NCI-H128 (cell line): Measurements from ENCODE around the gene QRICH2.
"Not testable (repeated sequence)": the region's sequence is repeated elsewhere in the genome, so short reads cannot be mapped to it uniquely, and the experiment has no call there.

ENCODE experiments used
- DNase-seq: peaks from one replicate; lab custom pipeline; 2025; ENCODE audit not compliant: unreplicated experiment; lab: John Stamatoyannopoulos, UW

QRICH2 gene

DNA sequence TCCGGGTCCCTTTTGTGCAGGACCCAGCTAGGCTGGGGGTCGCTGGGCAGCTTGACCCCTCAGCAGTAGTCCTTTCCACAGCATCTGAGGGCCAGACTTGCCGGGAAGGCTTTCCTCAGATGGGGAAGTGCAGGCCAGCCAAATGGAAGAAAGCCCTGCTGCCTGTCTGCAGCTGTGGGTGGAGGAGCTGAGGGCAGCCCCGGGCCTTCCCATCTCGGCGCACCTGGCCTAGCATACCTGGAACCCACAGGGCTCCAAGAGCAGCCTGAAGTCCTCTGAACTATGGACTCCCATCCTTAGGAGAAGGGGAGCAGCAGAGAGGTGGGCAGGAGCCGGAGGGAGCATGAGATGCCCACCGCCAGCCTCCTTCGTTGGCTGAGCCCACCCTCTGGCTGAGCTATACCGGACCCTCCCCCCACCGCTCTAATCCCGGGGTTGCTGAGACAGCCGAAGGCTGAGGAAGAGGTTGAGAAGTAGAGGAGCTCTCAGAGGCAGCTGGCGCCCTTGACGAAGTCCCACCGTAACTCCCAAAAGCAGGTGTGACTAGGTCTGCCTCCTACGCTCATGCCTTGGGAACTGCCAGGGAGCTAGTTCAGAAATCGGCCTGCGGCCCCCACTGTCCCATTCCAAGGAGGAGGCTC, 29.7 kb downstream of the QRICH2 start:
- DNase-seq = no peak

DNA sequence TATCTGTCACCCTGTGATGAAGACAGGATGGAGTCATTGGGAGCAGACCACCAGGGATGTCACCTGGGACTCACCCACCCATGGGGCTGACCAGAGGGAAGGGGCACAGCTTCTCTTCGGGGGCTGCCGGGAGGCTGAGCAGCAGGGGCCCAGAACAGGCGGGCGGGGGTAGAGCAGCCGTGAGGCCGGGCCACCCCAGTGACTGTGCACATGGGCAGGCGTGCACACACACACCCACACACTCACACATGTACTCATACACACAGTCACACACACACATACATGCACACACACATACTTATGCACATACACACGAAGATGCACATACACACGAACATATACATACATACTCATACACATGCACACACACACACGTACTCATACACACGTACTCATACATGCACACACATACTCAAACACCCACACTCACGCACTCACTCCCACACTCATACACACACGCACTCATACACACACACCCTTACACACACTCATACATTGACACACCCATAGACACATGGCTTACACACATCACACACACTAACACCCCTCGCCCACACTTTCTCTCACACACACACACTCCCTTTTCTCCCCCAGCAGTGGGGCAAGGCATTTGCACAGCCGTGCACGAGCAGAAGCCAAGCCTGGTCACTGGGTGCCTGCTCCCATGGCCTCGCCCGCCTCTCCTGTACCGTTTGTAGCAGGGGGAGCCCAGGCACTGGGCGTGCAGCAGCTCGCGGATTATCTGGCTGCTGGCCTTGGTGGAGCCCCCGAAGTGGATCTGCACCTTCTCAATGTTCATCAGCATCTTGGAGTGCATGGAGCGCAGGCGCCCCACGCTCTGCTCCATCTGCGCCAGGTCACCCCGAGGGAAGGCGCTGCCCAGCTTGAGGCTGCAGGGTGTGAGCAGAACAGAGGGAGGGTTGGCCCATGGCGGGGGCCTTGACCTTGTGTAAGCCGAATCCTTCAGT, 30.5 kb downstream of the QRICH2 start:
- no peak for DNase-seq

DNA sequence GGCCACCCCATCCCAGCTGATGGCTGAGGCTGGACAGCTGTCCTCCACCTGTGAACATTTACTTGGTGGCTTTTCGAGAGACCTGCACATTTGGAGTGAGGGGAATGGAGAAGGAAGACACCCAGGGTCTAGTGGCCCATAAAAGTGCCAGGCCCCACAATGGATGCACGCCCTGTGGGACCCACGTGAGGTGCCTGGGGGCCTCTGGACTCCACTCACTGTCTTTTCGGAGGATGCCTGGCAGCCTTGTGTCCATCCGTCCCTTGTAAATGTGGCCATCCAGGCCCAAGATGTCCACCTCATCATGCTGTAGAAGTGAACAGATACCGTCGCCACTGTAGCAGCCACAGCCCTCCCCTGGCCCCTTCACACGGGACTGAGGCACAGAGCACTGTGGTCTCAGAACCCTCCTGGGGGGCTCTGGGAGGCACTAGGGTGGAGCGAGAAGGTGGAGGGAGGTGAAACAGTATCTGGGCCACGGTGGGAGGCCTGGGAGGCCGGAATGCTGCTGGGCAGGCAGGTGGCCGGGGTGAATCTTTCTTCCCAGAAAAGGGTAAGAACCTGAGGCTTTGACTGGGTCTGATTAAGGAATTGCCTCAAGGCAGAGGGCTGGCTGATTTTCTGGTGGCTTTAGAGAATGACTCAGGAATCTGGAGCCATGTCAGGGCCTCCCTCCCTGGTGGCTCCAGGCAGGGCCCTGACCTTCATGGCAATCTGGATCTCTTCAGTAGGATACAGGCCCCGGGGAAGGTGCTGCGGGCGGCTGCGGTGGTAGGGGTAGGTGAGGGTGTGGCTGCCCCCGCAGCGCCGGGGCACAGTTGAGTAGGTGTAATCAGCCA, 31.4 kb downstream of the QRICH2 start:
- no peak for DNase-seq

DNA sequence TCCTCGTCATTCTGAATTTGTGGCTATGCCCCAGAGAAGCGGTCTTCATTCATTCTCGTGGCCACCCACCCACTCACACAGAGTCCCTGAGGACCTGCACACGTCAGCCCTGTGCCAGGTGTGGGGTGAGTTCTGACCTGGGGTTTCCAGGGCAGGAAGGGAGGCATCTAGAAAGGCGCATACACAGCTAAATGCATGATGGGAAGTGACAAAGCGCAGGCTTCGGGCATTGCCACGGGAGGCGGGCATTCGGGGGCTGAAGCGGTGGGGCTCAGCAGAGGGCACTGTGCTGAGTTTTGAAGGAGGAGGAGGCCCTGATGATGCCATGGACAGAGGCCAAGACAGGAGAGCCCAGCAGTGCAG, 32.0 kb downstream of the QRICH2 start:
- DNase-seq = no peak

DNA sequence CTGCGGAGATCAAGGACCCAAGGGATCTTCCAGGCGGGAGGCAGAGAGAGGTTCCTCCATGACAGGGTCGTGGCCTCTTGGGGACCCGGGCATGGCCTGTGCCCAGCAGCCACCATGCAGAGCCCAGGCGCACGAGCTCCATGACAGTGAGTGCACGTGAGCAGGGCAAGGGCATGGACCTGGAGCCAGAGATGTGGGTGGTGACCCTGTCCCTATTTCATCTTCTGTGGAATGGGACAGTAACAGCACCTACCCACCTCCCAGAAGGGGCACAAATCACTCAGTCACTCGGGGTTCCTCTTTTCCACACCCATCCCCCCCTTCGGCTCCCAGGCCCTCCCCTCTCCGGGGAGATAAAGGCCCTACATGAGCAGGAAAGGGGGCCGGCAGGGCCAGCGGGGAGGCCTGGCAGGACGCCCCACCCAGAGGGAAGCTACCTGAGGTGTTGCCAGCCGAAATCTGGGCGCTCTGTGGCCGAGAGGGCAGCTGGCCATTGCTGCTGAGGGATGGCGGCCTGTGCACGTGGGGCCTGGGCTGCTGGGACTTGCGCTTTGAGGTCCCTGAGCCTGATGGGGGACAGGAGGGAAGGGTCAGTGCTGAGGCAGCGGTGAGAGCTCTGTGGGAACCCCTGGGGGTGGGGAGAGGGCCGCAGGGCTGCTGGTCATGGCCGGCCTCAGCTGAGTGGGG, 32.6 kb downstream of the QRICH2 start:
- DNase-seq = no peak

DNA sequence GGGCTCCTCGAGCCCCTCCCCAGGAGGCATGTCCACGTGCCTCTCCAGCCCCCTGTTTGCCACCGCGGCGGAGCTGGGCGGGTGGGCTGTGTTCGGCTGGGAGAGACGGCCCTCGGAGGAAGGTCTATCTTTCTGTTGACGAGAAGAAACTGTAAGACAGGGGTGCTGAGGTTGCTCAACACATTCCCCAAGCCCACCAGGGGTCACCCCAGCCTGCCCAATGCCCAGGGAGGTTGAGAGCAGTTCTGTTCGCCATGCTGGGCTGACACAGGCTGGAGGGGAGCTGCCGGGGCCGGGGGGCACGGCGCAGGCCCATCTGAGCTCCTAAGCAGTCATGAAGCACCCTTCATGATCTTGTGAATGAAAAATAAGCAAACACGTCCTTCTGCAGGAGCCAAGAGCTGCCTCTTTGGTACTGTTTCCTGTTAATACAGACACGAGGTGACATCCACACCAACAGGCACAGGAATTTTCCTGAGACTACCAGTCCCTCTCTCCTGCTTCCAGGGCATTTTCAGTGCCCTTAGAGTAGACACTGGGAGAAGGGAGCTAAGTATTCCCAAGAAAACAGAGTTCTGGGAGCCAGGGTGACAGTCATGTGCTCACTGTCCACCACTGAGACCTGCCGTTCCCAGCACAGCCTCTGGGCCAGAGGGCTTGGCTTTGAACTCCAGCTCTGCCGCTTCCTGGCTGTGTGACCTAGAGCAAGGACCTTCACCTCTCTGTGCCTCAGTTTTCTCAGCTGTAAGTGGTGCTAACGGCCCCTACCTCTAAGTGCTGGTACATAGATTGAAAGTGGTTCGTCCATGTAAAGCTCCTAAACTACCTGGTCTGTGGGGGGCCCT, 33.7 kb downstream of the QRICH2 start:
- DNase-seq = no peak

DNA sequence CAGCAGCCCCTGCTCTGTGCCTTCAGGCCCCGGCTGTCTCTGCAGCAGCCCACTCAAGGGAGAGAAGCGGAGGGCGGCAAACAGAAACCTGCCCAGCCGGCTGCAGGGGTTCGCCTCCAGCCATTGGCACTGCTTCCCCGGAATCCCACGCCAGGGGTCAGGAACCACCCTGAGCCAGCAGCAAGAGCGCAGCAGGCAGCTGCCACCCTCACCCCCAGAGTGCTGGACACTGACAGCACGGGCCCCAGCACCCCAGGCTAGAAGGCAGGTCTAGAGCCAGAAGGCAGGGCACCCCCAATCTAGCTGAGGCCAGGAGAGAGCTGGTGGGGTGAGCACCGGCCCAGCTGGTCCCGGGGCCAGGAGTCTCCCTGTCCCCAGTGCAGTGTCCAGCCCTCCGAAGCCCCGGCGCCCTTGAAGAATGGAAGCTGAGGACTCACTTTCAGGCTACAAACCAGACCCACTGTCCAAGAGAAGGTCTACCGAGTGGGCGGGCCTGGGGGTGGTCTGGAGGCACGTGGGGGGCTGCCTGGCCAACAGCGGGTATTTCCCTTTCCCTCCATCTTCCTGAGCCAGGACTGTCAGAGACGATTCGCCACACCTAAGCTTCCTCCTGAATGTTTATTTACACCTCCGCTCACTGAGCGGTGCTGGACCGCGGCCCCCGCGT, 34.5 kb downstream of the QRICH2 start:
- no peak for DNase-seq

DNA sequence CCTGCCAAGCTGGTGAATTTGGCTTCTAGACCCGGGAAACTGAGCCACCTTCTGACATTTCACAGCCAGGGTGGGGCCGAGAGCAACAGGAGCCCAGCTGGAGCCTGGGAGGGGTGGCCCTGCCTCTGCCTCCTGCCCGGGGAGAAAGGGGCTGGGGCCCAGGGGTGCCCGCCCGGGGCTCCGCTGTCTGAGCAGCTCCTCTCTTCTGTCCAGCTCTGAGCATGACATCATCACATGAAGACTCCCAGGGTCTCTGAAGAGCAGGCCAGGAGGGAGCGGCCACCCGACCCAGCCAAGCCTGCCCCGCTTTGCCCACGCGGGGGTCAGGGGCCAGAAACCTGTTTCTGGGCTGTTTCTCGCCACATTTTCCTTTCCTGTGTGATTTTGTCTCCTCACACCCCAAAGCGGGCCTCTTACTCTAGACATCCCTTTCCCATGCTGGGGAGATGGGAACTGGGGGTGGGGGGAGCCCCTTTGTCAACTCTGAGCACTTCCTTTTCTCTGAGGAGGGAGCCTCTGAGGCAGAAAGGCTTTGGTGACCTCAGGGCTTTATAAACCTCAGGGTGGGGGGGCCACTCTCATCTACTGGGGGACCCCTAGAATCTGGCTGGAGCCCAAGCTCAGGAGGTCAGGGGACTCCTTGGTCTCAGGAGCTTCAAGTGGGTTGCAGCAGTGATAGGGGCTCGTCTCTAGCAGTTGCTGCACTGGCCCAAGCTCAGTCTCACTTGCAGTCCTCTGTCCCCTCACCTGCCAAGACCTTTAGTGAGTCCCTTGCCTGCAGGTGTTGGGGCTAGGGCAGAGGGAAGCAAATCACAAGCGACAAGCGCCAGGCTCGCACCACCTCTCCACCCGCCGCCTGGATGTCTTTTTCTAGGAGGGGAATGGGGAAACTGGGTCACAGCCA, 35.3 kb downstream of the QRICH2 start:
- no peak for DNase-seq

DNA sequence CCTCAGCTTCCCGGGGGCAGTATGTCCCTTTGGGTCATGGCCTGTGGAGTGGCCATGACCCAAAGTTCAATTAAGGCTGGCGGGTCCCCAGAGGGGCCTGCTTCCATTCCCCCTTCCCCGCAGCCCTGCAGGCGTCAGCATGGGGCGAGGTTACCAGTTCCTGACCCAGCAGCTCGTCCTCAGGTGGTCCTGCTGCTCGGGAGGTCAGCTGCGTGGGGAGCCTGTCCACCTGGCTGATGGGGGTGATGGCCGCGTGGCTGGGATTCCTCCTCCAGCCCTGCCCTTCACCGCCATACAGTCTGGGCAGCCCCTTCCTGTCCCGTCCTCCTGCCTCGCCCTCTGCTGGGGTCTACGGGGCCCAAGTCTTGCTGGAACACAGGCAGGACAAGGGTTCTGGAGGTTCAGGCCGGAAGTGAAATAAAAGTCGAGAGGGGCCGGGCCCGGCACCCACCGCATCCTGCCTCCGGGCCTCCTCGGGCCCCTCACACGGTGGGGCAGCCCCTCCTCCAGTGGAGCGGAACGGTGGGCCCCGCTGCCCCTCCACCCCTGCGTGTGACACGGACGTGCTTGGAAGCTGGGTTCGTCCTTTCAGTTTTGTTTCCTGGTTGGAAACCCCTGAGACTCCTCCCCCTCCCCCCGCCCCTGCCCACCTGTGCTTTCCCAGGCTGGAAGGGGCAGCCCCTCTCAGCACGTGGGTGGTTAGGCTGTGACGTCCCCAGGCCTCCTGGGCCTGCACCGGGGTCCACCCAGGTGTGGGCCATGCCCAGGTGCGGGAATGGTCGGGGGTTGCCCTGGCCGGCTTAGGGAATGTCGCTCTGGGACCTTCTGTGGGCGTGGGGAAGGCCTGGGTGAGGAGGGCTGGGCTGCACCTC, 36.2 kb downstream of the QRICH2 start:
- DNase-seq = no peak

DNA sequence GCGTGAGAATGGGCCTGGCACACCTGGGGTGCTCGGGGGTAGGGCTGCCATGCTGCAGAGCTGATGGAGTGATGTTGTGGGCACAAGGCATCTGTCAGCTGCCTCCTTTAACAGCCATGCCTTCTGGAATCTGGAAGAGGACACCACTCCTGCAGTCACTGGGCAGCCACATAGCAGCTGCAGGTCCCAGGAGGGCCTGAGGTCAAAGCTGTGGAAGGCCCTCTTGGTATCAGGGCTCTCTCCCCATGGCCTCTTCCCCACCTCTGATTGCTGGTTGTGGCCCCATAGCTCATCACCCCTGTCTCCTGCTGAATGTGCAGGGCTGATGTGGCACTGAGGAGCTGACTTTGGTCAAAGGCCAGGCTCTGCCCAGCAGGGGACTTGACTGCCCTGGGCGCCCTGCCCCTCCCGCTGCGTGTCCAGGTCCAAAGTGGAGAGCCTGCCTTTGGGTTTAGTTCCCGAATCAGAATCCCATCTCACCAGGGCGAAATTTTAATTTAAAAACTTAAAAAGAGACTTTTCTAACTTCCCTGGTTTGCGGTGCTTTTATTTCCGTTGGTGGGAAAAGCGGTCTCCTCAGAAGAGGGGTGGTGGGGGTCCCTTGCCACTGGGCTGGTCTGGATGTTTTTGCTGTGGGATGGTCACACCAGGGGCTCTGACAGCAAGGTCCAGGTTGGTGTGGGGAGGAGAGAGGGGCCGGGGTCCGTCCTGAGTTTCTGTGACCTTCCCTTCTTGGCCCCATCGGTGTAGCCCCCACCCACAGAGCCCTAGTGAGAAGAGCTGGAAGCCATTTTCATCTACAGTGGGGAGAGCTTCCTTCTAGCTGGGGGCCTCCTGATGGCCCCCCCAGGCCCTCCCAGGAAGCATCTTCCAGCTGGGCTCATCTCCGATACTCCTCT, 37.1 kb downstream of the QRICH2 start:
- no peak for DNase-seq

DNA sequence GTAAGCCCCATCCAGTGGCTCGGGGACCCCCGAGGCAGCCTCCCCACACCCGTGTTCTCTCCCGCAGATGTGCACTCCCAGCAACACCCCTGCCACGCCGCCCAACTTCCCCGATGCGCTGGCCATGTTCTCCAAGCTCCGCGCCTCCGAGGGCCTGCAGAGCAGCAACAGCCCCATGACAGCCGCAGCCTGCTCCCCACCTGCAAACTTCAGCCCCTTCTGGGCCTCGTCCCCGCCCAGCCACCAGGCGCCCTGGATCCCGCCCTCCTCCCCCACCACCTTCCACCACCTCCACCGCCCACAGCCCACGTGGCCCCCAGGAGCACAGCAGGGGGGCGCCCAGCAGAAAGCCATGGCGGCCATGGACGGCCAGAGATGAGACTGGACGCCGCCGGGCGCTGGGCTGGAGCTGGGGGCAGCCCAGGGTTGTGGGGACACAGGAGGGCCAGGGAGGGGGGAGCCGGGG, 37.9 kb downstream of the QRICH2 start:
- no peak for DNase-seq

DNA sequence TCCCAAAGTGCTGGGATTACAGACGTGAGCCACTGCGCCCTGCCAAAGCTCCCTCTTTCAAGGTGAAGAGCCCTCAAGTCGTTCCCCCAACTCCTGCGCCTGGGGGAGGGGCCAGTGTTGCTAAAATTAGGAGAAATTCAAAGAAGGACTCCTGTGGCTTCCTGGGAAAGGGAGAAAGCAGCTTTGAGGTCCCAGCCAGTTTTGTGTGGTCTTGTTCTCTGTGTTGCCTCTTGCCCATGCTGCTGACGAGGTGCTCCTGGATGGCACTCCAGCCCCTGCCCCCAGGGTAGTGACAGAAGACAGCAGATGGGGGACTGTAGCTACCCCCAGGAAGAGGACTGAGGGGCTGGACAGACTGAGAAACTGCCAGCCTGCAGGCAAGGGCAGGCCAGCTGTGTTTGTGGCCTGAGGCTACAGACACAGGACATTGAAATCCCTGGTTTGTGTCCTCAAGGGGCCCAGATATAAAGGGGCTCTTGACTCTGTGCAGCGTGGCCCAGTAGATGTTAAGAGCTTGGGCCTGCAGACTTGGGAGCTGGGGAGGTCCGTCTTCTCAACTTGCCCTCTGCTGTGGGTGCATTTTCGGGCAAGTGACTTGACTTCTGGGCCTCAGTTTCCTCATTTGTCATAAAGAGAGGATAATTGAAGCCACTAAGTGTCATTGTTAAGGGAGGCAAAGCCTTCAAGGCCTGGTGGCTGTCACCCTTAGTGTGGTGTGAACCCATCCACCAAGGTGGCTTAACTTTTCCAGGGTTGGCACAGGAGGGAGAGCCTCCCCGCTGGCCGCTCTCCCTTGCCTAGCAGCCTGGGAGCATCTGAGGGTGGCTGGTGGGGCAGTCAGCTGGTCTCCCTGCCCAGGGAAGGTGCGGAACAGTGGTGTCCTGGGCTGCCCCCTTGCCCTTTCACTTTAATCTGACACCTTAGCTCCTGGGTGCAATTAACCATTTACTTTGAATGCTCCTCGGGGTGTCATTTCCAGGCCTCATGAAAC, 38.8 kb downstream of the QRICH2 start:
- no peak for DNase-seq

DNA sequence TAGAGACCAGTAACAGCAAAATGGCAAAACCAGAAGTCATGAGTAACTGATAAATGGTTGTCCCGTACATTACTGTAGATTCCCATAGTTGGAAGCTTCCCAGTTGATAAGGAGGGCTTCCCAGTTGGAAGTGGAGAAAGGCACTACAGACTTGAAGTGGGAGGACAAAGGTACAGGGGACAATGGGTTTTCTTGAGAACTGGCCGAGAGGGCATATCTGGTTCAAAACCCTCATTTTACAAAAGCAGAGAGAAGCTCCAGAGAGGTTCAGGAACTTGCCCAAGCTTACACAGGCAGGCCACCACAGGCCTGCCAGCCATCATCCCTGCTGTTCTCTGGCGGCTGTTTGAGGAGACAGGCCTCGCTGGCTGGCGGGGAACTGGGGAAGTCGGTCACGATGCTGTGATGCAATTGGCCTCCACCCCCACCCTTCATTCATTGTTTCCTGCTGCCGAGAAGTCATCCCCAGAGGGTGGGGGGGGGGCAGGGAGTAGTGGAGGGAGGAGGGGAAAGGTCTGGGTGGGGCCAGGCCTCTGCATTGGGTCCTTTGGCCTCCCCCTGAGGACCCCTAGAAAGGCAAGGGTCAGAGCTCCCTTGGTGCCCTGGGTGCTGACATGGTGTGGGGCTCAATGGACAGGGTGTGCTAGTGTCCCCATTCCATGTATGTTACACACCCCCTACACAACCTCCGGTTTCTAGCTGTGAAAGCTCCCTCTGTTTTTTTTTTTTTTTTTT, 39.9 kb downstream of the QRICH2 start:
- DNase-seq = no peak

DNA sequence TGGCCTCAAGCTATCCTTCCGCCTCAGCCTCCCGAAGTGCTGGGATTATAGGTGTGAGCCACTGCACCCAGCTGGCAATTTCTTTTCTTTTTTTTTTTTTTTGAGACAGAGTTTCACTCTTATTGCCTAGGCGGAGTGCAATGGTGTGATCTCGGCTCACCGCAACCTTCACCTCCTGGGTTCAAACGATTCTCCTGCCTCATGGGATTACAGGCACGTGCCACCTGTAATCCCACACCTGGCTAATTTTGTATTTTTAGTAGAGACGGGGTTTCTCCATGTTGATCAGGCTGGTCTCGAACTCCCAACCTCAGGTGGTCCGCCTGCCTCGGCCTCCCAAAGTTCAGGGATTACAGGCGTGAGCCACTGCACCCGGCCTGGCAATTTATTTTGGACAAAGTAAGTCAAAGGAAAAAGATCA, 40.5 kb downstream of the QRICH2 start:
- DNase-seq = not testable (repeated sequence)
